ENCODE data around the gene MED9. TPM values are rescaled to one million over a fixed set of nuclear protein-coding genes. Genes with fewer than 3 reads are reported as not detected.

Gene MED9
- total RNA-seq, 1 donor from 2014 or later: 13.8 TPM

DNA sequence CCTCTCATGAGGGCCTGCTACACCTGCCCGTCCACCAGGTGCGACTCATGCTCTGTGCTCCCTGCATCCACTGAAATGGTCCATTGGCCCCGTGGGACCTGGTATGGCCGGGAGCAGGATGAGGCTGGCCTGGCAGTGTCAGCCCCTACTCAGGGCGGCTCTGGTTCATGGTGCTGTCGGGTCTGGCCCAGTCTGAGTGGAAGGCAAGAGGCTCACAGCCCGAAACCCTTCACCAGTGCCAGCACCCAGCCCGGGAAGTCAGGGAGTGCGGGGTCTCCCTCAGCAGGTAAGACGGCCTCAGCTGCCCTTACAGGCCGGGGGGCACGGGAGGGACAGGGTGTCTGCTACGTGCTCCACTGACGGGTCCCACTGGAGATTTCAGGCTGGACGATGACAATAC, 59.9 kb downstream of the MED9 start:
- TF ChIP-seq, protein P1, sequence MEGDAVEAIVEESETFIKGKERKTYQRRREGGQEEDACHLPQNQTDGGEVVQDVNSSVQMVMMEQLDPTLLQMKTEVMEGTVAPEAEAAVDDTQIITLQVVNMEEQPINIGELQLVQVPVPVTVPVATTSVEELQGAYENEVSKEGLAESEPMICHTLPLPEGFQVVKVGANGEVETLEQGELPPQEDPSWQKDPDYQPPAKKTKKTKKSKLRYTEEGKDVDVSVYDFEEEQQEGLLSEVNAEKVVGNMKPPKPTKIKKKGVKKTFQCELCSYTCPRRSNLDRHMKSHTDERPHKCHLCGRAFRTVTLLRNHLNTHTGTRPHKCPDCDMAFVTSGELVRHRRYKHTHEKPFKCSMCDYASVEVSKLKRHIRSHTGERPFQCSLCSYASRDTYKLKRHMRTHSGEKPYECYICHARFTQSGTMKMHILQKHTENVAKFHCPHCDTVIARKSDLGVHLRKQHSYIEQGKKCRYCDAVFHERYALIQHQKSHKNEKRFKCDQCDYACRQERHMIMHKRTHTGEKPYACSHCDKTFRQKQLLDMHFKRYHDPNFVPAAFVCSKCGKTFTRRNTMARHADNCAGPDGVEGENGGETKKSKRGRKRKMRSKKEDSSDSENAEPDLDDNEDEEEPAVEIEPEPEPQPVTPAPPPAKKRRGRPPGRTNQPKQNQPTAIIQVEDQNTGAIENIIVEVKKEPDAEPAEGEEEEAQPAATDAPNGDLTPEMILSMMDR (IDR thresholded peaks at IDR 0.05): no peak
- ATAC-seq: no peak
- H3K9me3 ChIP-seq: no peaks in the 10 kb centered on the region
- H3K4me3 ChIP-seq: no peak overlapping the region
- H3K4me1 ChIP-seq: peaks cover 4% of the 10 kb centered on the region
- H3K27ac ChIP-seq: no peak overlapping the region
- H3K36me3 ChIP-seq: no peaks in the 10 kb centered on the region
- intact Hi-C loops (cut with DNase I): no loop called here
- no peaks in the 10 kb centered on the region for H3K27me3 ChIP-seq
- DNase-seq: no peak

DNA sequence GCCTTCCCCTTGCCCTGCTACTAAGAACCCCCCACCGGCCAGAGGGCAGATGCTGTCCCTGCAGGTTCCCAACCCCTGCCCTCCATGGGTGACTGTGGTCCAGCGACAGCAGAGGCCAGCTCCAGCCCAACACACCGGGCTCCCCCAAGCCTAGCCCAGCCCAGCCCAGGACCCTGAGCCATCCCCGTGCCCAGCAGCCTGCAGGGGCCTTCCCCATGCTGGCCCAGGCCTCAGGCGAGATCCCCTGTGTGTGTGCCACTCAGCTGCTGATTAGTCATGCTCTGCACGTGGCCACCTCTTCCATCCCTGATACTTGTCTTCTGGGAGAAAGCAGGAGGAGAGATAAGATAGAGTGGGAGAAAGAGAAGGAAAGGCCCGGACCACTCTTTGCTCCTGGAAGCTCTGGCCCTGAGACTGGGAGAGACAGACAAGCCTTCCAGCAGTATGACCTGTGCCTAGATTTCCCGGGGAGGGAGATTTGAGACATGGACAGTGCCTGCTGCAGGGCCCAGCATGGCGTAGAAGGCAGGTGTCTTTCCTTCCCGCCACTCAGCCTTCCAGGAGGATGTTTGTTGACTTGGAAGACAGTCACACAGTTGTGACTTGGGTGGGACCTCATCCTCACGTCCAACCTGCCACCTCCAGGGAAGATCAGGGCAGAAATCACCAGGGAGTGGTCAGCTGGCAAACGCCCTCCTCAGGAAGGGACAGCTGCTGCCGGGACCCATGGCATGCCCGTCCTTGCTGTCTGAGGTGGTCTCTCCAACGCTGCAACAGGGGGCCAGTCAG, 60.7 kb downstream of the MED9 start:
- ATAC-seq: no peak
- H3K27me3 ChIP-seq: no peaks in the 10 kb centered on the region
- H3K9me3 ChIP-seq: no peaks in the 10 kb centered on the region
- no peak overlapping the region for H3K4me3 ChIP-seq
- H3K27ac ChIP-seq: peak overlapping the region; percentile 60
- no peak for DNase-seq
- H3K4me1 ChIP-seq: peaks cover 4% of the 10 kb centered on the region
- intact Hi-C loops (cut with DNase I): no loop called here
- no peaks in the 10 kb centered on the region for H3K36me3 ChIP-seq
- TF ChIP-seq, protein P1 (IDR thresholded peaks at IDR 0.05): no peak

DNA sequence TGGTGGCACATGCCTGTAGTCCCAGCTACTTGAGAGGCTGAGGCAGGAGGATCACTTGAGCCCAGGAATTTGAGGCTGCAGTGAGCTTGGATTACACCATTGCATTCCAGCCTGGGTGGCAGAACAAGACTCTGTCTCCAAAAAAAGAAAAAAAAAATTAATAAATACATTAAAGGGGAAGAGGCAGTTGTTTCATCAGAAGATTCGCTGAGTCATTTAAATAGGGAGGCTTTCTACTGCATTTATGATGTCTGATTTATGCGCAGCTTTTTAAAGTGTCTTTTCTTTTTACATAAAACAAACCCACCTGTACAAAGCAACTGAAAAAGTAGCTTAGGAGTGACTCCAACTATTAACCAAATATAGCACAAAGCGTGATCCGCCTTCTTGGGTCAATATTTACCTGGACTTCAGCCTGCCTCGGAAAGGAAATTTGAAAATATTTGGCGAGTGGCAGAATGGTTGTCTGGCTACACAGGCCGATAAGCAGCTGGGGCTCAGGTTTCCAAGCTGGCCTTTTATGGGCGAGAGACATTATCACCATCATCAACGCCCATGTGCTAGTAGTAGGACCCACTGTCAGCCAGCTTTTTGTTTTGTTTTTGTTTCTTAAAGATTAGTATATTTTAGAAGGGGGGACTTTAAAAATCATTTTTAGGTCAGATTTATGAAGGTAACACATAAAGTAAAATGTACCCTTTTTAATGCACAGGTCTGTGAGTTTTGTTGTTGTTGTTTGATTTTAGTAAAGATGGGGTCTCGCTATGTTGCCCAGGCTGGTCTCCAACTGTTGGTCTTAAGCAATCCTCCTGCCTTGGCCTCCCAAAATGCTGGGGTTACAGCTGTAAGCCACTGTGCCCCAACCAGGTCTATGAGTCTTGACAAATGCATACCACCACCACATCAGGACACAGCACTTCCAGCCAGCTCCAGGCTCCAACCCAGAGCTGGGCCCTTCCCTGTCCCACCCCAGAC, 61.9 kb downstream of the MED9 start:
- Histone ChIP-seq H3K27ac (peak overlapping the region; percentile 60), H3K27me3 (no peaks in the 10 kb centered on the region), H3K9me3 (no peaks in the 10 kb centered on the region), H3K4me1 (peaks cover 4% of the 10 kb centered on the region), H3K36me3 (no peaks in the 10 kb centered on the region), H3K4me3 (no peak overlapping the region)
- DNase-seq (no peak), ATAC-seq (peak; percentile 65)
- TF ChIP-seq, protein P1 (IDR thresholded peaks at IDR 0.05): no peak
- intact Hi-C loops (cut with DNase I): no loop called here

DNA sequence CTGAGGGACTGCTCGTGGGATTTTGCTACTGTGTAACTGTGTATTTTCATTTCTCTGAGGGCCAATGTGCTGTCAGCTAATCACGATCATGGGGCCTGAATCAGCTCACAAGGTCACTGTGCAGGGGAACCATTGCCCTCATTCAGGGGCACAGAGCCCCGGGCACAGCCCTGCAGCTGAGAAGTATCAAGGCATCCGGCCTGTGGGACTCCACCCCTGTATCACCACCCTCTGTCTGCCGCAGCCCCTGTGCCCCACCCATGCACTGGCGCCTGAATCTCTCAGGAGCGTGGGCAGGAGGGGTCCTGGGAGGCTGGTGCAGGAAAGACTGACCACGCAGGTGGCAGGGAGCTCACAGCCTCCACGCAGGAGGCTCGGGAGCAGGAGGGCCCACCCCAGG, 62.8 kb downstream of the MED9 start:
- intact Hi-C loops (cut with DNase I): no loop called here

DNA sequence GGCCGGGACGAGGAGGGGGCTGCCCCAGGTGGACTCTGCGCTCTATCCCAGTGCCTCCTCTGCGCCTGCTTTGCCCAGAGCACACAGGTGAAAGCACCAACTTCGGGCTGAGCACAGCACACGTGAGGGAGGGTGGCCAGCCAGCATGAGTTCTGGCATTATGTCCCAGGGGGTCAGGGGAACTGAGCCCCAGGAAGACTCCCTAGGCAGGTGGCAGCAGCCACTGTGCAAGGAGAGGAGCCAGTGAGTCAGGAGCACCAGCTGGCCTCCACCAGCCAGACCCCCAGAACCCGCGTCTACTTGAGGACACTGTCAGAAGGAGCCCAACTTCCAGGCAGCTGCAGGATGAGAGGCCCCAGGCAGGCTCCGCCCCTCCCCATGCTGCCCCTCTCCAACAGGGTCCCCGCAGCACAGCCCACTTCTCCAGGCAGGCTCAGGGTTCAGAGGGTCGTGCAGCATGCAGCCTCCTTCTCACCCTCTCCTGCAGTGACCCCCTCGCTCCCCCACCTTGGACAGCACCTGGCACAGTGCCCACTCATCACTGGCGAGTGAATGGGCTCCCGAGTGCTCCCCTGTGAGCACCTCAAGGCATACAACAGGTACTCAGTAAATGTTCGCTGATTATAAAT, 63.6 kb downstream of the MED9 start:
- Histone ChIP-seq H3K4me1 (peaks cover 7% of the 10 kb centered on the region), H3K27ac (no peak overlapping the region), H3K4me3 (no peak overlapping the region), H3K9me3 (no peaks in the 10 kb centered on the region), H3K27me3 (no peaks in the 10 kb centered on the region), H3K36me3 (no peaks in the 10 kb centered on the region)
- ATAC-seq: no peak
- TF ChIP-seq, protein P1 (IDR thresholded peaks at IDR 0.05): no peak
- no peak for DNase-seq
- intact Hi-C loops (cut with DNase I): no loop called here

More for the DNA sequence above, 62.8 kb downstream of the MED9 start:
- Histone ChIP-seq H3K27ac (no peak overlapping the region), H3K4me1 (peaks cover 4% of the 10 kb centered on the region), H3K9me3 (no peaks in the 10 kb centered on the region), H3K4me3 (no peak overlapping the region), H3K36me3 (no peaks in the 10 kb centered on the region), H3K27me3 (no peaks in the 10 kb centered on the region)
- no peak for DNase-seq
- TF ChIP-seq, protein P1 (IDR thresholded peaks at IDR 0.05): no peak
- ATAC-seq: no peak

All from upper lobe of right lung (tissue), 1 donor.